Esophagus squamous epithelium (tissue), 5 donors: ENCODE data around the gene MXD1. TPM values are rescaled to one million over a fixed set of nuclear protein-coding genes. Genes with fewer than 3 reads are reported as not detected.
"Not testable (repeated sequence)": the region's sequence is repeated elsewhere in the genome, so short reads cannot be mapped to it uniquely, and the experiment has no call there.

Experiments used
- DNase-seq: peaks from one replicate; lab custom pipeline; 2025; lab: John Stamatoyannopoulos, UW
- H3K27ac ChIP-seq, 4 donors: fragments of 200-600 bp; sonication (generic); one replicate each; pipeline ENCODE4 v1.5.1; 2016 to 2019; ENCODE audit warnings: mild to moderate bottlenecking in 1 of 4
- H3K27me3 ChIP-seq, 4 donors: fragments of 200-600 bp; sonication (generic); 1 replicate in 3 of 4; 2 replicates in 1 of 4; pipeline versions ENCODE4 v1.5.1 to v1.6.0; 2017 to 2021; ENCODE audit warnings: antibody characterized with exemption in 1 of 4
- H3K36me3 ChIP-seq, 3 donors: fragments of 200-600 bp; sonication (generic); one replicate each; pipeline ENCODE4 v1.5.1; 2016 to 2019
- H3K4me1 ChIP-seq, 3 donors: fragments of 200-600 bp; sonication (generic); one replicate each; pipeline ENCODE4 v1.5.1; 2017 to 2019
- H3K4me3 ChIP-seq, 4 donors: fragments of 200-600 bp; sonication (generic); 1 replicate in 3 of 4; 2 replicates in 1 of 4; pipeline ENCODE4 v1.5.1; 2016 to 2019; ENCODE audit warnings: mild to moderate bottlenecking in 2 of 4, moderate library complexity in 1 of 4
- H3K9me3 ChIP-seq, 3 donors: fragments of 200-600 bp; sonication (generic); one replicate each; pipeline ENCODE4 v1.5.1; 2016 to 2019
- POLR2A ChIP-seq, 4 donors: fragments of 450-650 bp; IDR thresholded peaks; one replicate each; pipeline ENCODE4 v1.6.1; 2017; ENCODE audit warnings: antibody characterized with exemption in 4 of 4, mild to moderate bottlenecking in 4 of 4, moderate library complexity in 3 of 4
- WGBS, 2 donors: methylation state at CpG; one replicate each; pipeline ENCODE4 v1.1.5; 2018; 5-methylcytosine and 5-hydroxymethylcytosine counted together
- intact Hi-C: fragments of 100-400 bp; cut with DNase I; formaldehyde crosslinking; loops from one replicate; pipeline ENCODE4 v1.15.0; 2022
- total RNA-seq, 4 donors: library from RNA; depleted of rRNA; stranded (reverse); fragments of >200 nt; gene quantifications; one replicate each; pipeline ENCODE4 v1.1.0, GENCODE V29; 2016
- TF ChIP-seq, protein P1 (sequence below), 6 experiments: fragments of 450-650 bp in 4 of 6; fragments of 200-600 bp in 2 of 6; sonication (generic) in 2 of 6; IDR thresholded peaks; one replicate each; pipeline ENCODE4 v1.5.1; 2016 to 2019; ENCODE audit warnings: antibody characterized with exemption in 6 of 6, mild to moderate bottlenecking in 4 of 6, moderate library complexity in 4 of 6
- donor health status: DM: yes; HTN: yes; CAD: no.

Gene MXD1
- total RNA-seq, 4 donors from 2014 or later: 38.5 to 121 (median 83.2) TPM

DNA sequence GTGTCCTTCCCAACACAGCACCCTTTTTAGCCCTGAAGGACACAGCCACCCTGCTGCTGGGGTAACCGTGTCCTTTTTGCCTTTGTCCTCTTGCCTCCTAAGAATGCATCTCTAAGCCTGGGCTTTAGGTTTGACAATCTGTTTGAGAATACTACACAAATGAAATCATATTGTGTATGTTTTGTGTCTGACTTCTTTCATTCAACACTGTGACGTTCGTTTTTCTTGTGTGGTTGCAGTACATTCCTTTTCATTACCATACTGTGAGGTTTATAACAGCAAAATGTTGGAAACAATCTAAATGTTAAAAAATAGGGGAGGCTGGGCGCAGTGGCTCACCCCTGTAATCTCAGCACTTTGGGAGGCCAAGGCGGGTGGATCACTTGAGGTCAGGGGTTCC, 35.3 kb downstream of the MXD1 start:
- no peak for DNase-seq
- H3K4me3 ChIP-seq: no peak overlapping the region
- no peaks in the 10 kb centered on the region for H3K9me3 ChIP-seq
- H3K27me3 ChIP-seq: peaks cover 0 to 7% (median 0%) of the 10 kb centered on the region in 4 donors
- intact Hi-C loops: no loop called here
- H3K27ac ChIP-seq: no peak overlapping the region
- 66% methylated on average over 4 to 5 of the region's 5 CpGs for WGBS, 2 donors
- H3K4me1 ChIP-seq: peaks cover 7 to 25% (median 16%) of the 10 kb centered on the region in 3 donors
- no peaks in the 10 kb centered on the region for H3K36me3 ChIP-seq
- no peak for TF ChIP-seq POLR2A (IDR thresholded peaks at IDR 0.05)
- TF ChIP-seq, protein P1, sequence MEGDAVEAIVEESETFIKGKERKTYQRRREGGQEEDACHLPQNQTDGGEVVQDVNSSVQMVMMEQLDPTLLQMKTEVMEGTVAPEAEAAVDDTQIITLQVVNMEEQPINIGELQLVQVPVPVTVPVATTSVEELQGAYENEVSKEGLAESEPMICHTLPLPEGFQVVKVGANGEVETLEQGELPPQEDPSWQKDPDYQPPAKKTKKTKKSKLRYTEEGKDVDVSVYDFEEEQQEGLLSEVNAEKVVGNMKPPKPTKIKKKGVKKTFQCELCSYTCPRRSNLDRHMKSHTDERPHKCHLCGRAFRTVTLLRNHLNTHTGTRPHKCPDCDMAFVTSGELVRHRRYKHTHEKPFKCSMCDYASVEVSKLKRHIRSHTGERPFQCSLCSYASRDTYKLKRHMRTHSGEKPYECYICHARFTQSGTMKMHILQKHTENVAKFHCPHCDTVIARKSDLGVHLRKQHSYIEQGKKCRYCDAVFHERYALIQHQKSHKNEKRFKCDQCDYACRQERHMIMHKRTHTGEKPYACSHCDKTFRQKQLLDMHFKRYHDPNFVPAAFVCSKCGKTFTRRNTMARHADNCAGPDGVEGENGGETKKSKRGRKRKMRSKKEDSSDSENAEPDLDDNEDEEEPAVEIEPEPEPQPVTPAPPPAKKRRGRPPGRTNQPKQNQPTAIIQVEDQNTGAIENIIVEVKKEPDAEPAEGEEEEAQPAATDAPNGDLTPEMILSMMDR (IDR thresholded peaks at IDR 0.05): no peak

DNA sequence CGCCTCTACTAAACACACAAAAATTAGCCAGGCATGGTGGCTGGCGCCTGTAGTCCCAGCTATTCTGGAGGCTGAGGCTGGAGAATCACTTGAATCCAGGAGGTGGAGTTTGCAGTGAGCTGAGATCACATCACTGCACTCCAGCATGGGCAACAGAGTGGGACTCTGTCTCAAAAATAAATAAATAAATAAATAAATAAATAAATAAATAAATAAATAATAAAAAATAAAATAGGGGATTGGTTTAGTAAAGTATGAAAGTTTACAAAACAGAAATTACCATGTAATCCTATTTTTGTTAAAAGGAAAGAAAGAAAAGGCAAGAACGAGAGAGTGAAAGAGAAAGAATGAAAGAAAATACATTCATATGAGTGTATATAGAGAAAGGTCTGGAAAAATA, 35.8 kb downstream of the MXD1 start:
- peaks cover 7 to 20% (median 11%) of the 10 kb centered on the region in 3 donors for H3K4me1 ChIP-seq
- DNase-seq, H3K27me3 ChIP-seq, H3K4me3 ChIP-seq, H3K9me3 ChIP-seq, H3K27ac ChIP-seq, intact Hi-C loops, H3K36me3 ChIP-seq: not testable (repeated sequence)
- 90% methylated on average over 3 of the region's 3 CpGs for WGBS, 2 donors

DNA sequence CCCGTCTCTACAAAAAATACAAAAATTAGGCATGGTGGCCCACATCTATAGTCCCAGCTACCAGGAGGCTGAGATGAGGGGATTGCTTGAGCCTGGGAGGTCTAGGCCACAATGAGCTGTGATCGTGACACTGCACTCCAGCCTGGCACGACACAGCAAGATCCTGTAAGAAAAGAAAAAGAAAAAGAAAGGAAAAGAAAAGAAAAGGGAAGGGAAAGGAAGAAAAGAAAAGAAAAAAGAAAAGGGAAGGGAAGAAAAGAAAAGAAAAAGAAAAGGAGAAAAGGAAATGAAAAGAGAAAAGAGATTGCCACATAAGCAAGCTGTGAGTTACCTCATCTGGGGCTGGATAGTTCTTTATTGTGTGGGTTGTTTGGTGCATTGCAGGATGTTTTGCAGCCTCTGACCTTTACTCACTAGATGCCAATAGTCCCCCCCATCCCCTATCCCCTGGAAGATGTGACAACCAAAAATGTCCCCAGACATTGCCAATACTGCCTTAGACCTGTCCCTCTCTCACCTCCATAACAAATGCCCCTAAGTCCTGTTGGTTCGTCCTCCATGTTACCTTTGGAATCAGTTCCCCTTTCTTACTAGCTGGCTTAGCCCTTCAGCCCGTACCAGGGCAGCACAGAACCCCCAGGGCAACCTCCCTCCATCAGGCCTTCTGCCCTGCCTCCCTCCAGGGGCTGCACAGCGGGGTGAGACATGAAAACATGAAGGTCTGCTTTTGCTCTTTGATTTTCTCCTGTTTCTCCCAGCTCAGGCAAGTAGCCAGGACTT, 37.6 kb downstream of the MXD1 start:
- Histone ChIP-seq H3K27ac (no peak overlapping the region), H3K36me3 (no peaks in the 10 kb centered on the region), H3K4me3 (no peak overlapping the region), H3K4me1 (peaks cover 0 to 6% (median 0%) of the 10 kb centered on the region in 3 donors), H3K27me3 (peaks cover 0 to 7% (median 0%) of the 10 kb centered on the region in 4 donors), H3K9me3 (no peaks in the 10 kb centered on the region)
- WGBS, 2 donors: 76 to 81% methylated on average over 4 to 6 of the region's 6 CpGs
- intact Hi-C loops: no loop called here
- DNase-seq: no peak
- TF ChIP-seq, protein P1 (IDR thresholded peaks at IDR 0.05): no peak

DNA sequence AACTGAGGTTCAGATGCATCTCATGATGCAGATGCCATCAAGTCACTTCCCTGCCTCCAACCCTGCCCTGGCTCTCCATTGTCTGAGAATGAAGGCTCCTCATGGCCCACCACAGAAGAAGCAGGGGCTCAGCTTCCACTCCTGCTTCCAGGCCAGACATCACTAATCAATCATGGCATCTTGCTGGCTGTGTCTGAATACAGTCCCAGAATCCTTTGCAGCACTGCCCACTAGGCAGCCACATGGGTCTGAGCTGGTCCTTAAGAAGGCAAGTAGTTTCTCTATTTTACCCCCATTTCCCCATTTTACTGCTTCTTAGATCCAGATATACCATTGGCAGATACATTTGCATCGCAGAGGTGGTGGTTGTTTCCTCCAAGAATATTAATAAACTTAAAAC, 39.2 kb downstream of the MXD1 start:
- DNase-seq: no peak
- no peaks in the 10 kb centered on the region for H3K4me1 ChIP-seq
- 88 to 89% methylated on average over 1 of the region's 1 CpG for WGBS, 2 donors
- H3K27me3 ChIP-seq: no peaks in the 10 kb centered on the region
- H3K9me3 ChIP-seq: no peaks in the 10 kb centered on the region
- intact Hi-C loops: no loop called here
- H3K27ac ChIP-seq: no peak overlapping the region
- H3K4me3 ChIP-seq: no peak overlapping the region
- no peak for TF ChIP-seq POLR2A (IDR thresholded peaks at IDR 0.05)
- TF ChIP-seq, protein P1 (IDR thresholded peaks at IDR 0.05): no peak
- H3K36me3 ChIP-seq: no peaks in the 10 kb centered on the region

DNA sequence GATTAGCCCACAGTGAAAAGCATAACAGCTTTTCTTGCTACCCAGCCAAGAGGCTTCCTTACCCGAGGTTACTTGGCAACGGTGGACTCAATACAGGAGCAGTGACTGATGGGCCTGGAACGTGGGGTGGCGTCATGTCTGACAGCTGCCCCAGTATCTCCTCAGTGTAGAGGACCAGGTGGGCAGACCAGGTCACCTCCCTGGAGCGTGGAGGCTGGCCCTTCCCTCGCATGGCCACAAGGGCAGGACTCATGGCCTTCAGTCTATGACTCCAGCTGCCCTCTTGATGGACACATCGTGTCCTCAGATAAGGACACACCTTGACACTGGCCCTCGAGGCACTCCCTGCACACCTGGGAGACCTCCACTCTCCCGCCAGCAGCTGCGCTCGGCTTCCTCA, 40.1 kb downstream of the MXD1 start:
- TF ChIP-seq POLR2A (IDR thresholded peaks at IDR 0.05): no peak
- TF ChIP-seq, protein P1 (IDR thresholded peaks at IDR 0.05): no peak
- H3K36me3 ChIP-seq: no peaks in the 10 kb centered on the region
- 85 to 88% methylated on average over 3 to 7 of the region's 11 CpGs for WGBS, 2 donors
- DNase-seq: no peak
- intact Hi-C loops: no loop called here
- H3K27me3 ChIP-seq: no peaks in the 10 kb centered on the region
- H3K27ac ChIP-seq: no peak overlapping the region
- H3K9me3 ChIP-seq: no peaks in the 10 kb centered on the region
- H3K4me1 ChIP-seq: no peaks in the 10 kb centered on the region
- H3K4me3 ChIP-seq: no peak overlapping the region
